ENCODE results near the gene PELI3. TPM values are rescaled to one million over a fixed set of nuclear protein-coding genes. Genes with fewer than 3 reads are reported as not detected.
"Not testable (repeated sequence)": the region's sequence is repeated elsewhere in the genome, so short reads cannot be mapped to it uniquely, and the experiment has no call there.

PELI3 gene
- total RNA-seq, 1 donor from 2014 or later: 11.6 TPM

DNA sequence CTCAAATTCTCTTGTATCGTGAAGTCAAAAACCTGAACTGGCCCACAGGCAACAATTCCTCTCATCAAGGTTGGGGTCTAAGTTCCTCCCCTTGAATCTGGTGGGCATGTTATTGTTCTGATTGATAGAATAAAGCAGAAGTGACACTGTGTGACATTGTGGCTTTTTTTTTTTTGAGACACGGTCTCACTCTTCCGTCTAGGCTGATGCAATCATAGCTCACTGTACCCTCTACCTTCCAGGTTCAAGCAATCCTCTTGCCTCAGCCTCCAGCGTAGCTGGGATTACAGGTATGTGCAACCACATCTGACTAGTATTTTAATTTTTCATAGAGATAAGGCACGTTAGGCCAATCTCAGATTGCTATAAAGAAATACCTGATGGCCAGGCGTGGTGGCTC, 8.9 kb upstream of the PELI3 start:
- FAIRE-seq (no peak), DNase-seq (ENCODE audit: low read depth) (no peak)
- no peak for TF ChIP-seq CTCF (IDR thresholded peaks at IDR 0.05; ENCODE audit: insufficient read depth, low read length, severe bottlenecking)
- Histone ChIP-seq H3K36me3 (ENCODE audit: control insufficient read depth, insufficient read depth, low read length) (no peaks in the 10 kb centered on the region), H3K27me3 (ENCODE audit: control insufficient read depth, insufficient read depth, low read length) (no peaks in the 10 kb centered on the region), H3K4me3 (ENCODE audit: low read depth, low read length) (no peak overlapping the region)

DNA sequence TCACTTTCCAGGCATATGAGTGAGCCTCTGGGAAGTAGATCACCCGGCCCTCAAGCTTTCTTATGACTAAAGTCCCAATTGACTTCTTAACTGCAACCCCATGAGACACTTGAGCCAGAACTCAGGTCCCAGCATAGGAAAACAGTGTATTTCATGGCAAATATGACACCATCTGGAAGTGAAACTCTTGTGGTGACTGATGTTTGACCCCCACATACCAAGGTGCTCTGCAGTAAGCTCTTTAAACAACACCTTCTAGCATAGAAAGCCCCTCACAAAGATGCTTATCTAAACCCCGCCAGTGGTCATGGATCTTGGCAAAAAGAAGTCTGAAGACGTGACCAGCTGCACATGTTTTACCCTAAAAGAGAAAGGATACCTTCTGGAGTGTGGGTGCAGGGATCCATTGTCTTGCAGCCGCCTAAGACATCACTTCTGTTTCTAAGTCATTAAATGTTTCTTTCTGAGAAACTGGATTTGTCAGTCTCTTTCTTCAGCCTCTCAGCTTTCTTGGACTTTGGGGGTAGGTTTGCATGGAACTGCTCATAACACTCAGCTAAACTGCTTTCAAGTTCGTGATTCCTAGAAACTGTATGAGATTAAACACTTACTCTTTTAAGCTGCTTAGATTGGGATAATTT, 7.4 kb upstream of the PELI3 start:
- Histone ChIP-seq H3K36me3 (ENCODE audit: control insufficient read depth, insufficient read depth, low read length) (no peaks in the 10 kb centered on the region), H3K4me3 (ENCODE audit: low read depth, low read length) (no peak overlapping the region), H3K27me3 (ENCODE audit: control insufficient read depth, insufficient read depth, low read length) (no peaks in the 10 kb centered on the region)
- DNase-seq (ENCODE audit: low read depth) (no peak), FAIRE-seq (no peak)
- TF ChIP-seq CTCF (IDR thresholded peaks at IDR 0.05; ENCODE audit: insufficient read depth, low read length, severe bottlenecking): no peak

DNA sequence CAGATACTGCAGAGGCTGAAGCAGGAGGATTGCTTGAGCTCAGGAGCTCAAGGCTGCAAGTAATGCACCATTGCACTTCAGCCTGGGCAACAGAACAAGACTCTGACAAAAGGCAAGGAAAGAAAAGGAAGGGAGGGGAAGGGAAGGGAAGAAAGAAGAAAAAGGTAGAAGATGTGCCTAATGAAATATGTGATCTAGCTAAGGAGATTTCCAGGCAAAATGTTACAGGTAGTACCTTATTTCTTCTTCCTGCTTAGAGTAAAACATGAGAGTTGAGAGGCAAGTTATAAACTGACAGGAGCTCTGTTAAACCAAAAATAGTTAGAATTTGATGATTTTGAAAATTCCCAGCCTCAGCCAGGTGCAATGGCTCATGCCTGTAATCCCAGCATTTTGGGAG, 4.7 kb upstream of the PELI3 start:
- TF ChIP-seq CTCF (IDR thresholded peaks at IDR 0.05; ENCODE audit: insufficient read depth, low read length, severe bottlenecking): no peak
- Histone ChIP-seq H3K27me3 (ENCODE audit: control insufficient read depth, insufficient read depth, low read length) (no peaks in the 10 kb centered on the region), H3K36me3 (ENCODE audit: control insufficient read depth, insufficient read depth, low read length) (no peaks in the 10 kb centered on the region), H3K4me3 (ENCODE audit: low read depth, low read length) (no peak overlapping the region)
- DNase-seq (ENCODE audit: low read depth) (no peak), FAIRE-seq (no peak)

DNA sequence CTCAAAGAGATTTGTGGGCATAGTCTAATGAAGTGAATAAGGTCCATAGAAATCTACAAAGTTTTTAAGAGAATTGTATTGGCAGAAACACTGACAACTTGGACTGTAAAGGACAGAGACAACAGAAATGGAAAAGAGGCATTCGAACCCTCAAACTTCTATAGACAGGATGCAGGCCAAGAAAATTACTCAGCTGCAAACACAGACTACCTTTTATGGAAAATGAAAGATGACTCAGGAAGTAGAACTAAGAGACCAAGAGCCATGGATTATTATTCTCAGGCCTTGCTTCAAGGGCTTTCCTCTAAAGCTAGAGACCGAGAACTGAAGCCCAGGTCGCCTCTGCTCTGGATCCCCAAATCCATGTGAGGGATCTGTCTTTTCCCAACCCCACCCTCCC, 3.8 kb upstream of the PELI3 start:
- FAIRE-seq (no peak), DNase-seq (ENCODE audit: low read depth) (peak; percentile 22)
- H3K27me3 ChIP-seq (ENCODE audit: control insufficient read depth, insufficient read depth, low read length): no peaks in the 10 kb centered on the region
- TF ChIP-seq CTCF (IDR thresholded peaks at IDR 0.05; ENCODE audit: insufficient read depth, low read length, severe bottlenecking): no peak
- no peaks in the 10 kb centered on the region for H3K36me3 ChIP-seq (ENCODE audit: control insufficient read depth, insufficient read depth, low read length)
- no peak overlapping the region for H3K4me3 ChIP-seq (ENCODE audit: low read depth, low read length)

DNA sequence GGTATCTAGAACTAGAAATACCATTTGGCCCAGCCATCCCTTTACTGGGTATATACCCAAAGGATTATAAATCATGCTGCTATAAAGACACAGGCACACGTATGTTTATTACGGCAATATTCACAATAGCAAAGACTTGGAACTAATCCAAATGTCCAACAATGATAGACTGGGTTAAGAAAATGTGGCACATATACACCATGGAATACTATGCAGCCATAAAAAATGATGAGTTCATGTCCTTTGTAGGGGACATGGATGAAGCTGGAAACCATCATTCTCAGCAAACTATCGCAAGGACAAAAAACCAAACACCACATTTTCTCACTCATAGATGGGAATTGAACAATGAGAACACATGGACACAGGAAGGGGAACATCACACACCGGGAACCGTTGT, 2.6 kb upstream of the PELI3 start:
- H3K4me3 ChIP-seq (ENCODE audit: low read depth, low read length); DNase-seq (ENCODE audit: low read depth); H3K27me3 ChIP-seq (ENCODE audit: control insufficient read depth, insufficient read depth, low read length); H3K36me3 ChIP-seq (ENCODE audit: control insufficient read depth, insufficient read depth, low read length); FAIRE-seq: not testable (repeated sequence)

GRCh38 chr11:66464916-66465315, 1.8 kb upstream of the PELI3 start:
- no peak for TF ChIP-seq CTCF (IDR thresholded peaks at IDR 0.05; ENCODE audit: insufficient read depth, low read length, severe bottlenecking)
- no peak overlapping the region for H3K4me3 ChIP-seq (ENCODE audit: low read depth, low read length)
- no peak for FAIRE-seq
- no peaks in the 10 kb centered on the region for H3K27me3 ChIP-seq (ENCODE audit: control insufficient read depth, insufficient read depth, low read length)
- H3K36me3 ChIP-seq (ENCODE audit: control insufficient read depth, insufficient read depth, low read length): peaks cover 2% of the 10 kb centered on the region
- no peak for DNase-seq (ENCODE audit: low read depth)
